GM19351 (cell line): ENCODE data around the gene SSBP1.
A peak's percentile ranks its signal among the peaks of the same experiment; 100 is the strongest.
"Not testable (repeated sequence)": the region's sequence is repeated elsewhere in the genome, so short reads cannot be mapped to it uniquely, and the experiment has no call there.

ENCODE experiments used
- ATAC-seq: cut with Tn5 transposase; IDR thresholded peaks from one replicate; pipeline ENCODE4 v1.9.1; 2021; ENCODE audit warnings: mild to moderate bottlenecking, moderate library complexity; ENCODE audit not compliant: unreplicated experiment

The SSBP1 gene

DNA sequence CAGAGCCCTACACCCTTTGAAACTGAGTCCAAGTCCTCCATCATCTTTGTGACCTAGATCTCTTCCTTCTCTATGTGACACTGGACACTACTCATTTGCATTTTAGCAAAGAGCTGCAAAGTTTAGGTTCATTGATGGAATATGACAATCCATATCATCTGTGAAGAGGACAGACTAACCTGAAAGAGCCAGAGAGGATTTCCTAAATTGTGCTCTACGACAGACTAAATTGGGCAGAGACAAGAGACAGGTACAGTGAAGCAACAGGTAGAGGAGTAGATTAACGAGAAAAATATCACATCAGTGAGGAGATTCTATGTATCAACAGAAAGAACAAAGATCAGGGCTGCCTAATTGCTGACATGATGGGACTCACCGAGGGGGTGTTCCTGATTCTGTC is 25.6 kb downstream of the SSBP1 start, which contains the start of gene TAS2R3:
Gene TAS2R3 (plus strand): TSS at position 301 of the 400 bp plus-strand sequence. CDS start 62 bp downstream, at position 363.
- no peak for ATAC-seq

GRCh38 chr7:141770083-141770583 is 32.0 kb downstream of the SSBP1 start:
- ATAC-seq, result not testable (repeated sequence)

DNA sequence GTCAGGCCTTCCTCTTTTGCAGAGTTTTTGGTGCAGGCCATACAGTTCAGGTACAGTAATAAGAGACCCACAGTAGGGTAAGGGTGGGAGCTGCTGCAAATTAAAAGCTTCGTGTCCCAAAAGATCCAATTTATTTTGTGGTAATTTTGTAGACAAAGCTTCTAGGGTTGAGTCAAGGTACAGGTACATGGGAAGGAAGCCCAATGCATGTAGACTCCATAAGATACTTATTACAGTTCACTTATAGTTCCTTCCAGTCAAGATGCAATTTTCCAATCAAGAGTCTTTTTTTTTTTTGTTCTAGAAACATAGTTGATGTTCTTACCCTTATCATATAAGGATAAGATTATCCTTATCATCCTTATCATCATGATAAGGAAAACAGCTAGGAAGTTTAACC is 38.2 kb downstream of the SSBP1 start, which contains the start of gene TAS2R4:
Gene TAS2R4 (plus strand): TSS at position 301 of the 400 bp plus-strand sequence. CDS start 1,815 bp downstream, outside the sequence.
- ATAC-seq, result no peak

DNA sequence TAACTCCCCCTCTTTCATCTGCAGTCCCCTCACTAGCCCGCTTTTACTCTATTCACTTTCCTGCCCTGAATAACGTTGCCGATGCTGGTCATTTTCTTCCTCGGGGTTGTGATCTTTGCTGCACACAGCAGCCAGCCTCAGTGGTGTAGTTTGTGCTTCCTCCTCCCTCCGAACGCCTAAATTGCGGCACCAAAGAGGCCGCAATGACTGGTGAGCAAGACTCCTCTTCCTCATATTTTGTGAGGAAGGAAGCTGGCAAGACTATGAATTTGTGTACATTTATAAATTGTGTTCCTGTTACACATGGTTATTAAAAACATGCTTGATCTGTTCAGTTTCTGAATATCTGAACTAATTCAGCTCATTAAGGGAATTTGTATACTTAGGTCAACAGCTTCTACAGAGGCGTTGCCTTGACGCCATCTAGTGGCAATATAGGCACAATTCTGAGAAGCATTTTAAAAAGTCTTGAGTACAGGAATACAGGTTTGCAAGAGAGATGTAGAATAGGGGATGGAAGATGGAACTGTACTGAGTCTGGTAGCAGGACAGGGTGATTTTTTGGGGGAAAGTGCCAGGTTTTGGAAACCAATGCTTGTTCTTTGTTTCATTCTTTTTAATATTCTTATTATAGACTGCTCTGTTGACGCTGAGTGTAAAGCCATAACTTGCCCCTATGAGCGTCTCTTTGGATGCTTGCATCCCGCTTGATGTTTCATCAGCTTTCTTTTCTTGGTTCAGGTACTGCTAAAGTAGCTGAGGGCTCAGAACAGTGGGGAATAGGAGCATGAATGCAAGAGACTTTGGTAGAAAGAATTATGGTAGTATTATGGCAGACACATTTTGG is 47.8 kb downstream of the SSBP1 start:
- peak; percentile 92 for ATAC-seq

GRCh38 chr7:141788296-141788695 is 50.1 kb downstream of the SSBP1 start:
- no peak for ATAC-seq

GRCh38 chr7:141789917-141790316 is 51.8 kb downstream of the SSBP1 start, which contains the start of gene TAS2R5:
TSS of gene TAS2R5 (plus strand) at chr7:141790217. CDS start at chr7:141790362, 145 bp downstream.
- ATAC-seq, result no peak

DNA sequence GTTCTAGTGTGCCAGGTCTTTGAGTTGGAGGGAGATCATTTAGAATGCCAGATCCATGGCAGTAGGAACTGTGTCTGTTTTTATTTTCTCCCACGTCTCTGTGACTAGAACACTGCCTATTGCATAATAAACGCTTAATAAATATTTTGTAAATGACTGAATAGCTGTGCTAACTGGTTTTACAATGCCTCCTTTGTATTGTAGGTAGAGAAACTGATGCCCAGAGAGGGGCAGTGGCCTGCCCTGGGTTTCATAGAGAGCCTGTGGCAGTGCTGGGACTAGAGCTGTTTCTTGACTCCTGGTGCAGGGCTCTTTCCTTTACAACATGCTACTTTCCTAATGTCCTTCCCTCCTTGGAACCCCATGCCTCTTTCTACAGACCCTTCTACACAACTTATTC is 54.4 kb downstream of the SSBP1 start:
- ATAC-seq, result no peak
